ENCODE results near the gene DZIP1L. TPM values are rescaled to one million over a fixed set of nuclear protein-coding genes. Genes with fewer than 3 reads are reported as not detected.

The DZIP1L gene
- 3.8 and 4.9 TPM in 2 replicates for total RNA-seq (2014; rRNA removed)
- Bru-seq, nascent RNA: percentile 41 among the genes with signal in this experiment
- percentile 28 among the genes with signal in this experiment for BruChase-seq, experiment 1, labeled RNA remaining after a 6-hour chase
- percentile 36 among the genes with signal in this experiment for BruChase-seq, experiment 2, labeled RNA remaining after a 2-hour chase
- long read RNA-seq, partial matches to known transcripts: 0 of 2 reads
- long read RNA-seq, other reads (novel, unspliced or antisense): 2 of 2 reads

GRCh38 chr3:138114988-138115971, at the start of gene DZIP1L:
Gene DZIP1L, minus strand, starts transcription at chr3:138115608. Its CDS starts 11,637 bp downstream, at chr3:138103971.
- intact Hi-C loops (cut with micrococcal nuclease): loop anchor here (2.0 kb wide), 1 partner anchor 36 kb away; no protein-coding TSS in a partner anchor
- peak within 1 kb of the TSS; percentile 41 for H3K27ac ChIP-seq (ENCODE audit: low read length)
- peak within 1 kb of the TSS; percentile 90 for H3K4me3 ChIP-seq (ENCODE audit: low read length)
- no peak for TF ChIP-seq EZH2 (IDR thresholded peaks at IDR 0.05; ENCODE audit: low read length, unreplicated experiment)
- TF ChIP-seq CTCF (conservative IDR thresholded peaks at IDR 0.05; ENCODE audit: low read depth, low read length): peak; percentile 45; the same call in 1 of the 2 replicates
- TF ChIP-seq EZH2phosphoT487 (IDR thresholded peaks at IDR 0.05; ENCODE audit: borderline replicate concordance, low read length): no peak
- peak within 1 kb of the TSS; percentile 98 for H2AFZ ChIP-seq (ENCODE audit: low read length)
- peak; percentile 44 for DNase-seq
- peak; percentile 83 for ATAC-seq
- H3K9me2 ChIP-seq (replicated peaks; ENCODE audit: low read length): no peaks in the 10 kb centered on the region
- POLR2A ChIA-PET (ENCODE audit: unreplicated experiment): no interaction called here
- peak within 1 kb of the TSS; percentile 93 for H3K4me2 ChIP-seq (ENCODE audit: low read length)
- TSS peak; percentile 37 for BruUV-seq (replicated peaks)
- H3F3A ChIP-seq (ENCODE audit: low read length, unreplicated experiment): no peaks in the 10 kb centered on the region
- no peaks in the 10 kb centered on the region for H4K20me1 ChIP-seq (ENCODE audit: low read length)
- peak within 1 kb of the TSS; percentile 85 for H3K9ac ChIP-seq (ENCODE audit: low read length)
- H3K27me3 ChIP-seq (ENCODE audit: low read length): no peaks in the 10 kb centered on the region
- H3K79me2 ChIP-seq (ENCODE audit: low read length): 0 out of 2 replicates have a peak, but pooled peaks cover 3% of the 10 kb centered on the region
- no peaks in the 10 kb centered on the region for H3K9me3 ChIP-seq (ENCODE audit: low read length)
- H3K36me3 ChIP-seq (ENCODE audit: low read depth, low read length): no peaks in the 10 kb centered on the region
- peaks cover 7% of the 10 kb centered on the region for H3K4me1 ChIP-seq (ENCODE audit: insufficient read depth, low read length)
- CTCF ChIA-PET: interaction anchor here (0.5 to 1.2 kb wide), 3 partner anchors 26 to 45 kb away, joined by 3 to 4 read pairs (median 3); no protein-coding TSS in a partner anchor

GRCh38 chr3:138165061-138165460, 49.7 kb upstream of the DZIP1L start:
- H3F3A ChIP-seq (ENCODE audit: low read length, unreplicated experiment): no peaks in the 10 kb centered on the region

More at GRCh38 chr3:138165061-138165460, 49.7 kb upstream of the DZIP1L start:
- peaks cover 17% of the 10 kb centered on the region for H3K36me3 ChIP-seq (ENCODE audit: low read depth, low read length)
- H3K9me3 ChIP-seq (ENCODE audit: low read length): no peaks in the 10 kb centered on the region
- TF ChIP-seq CTCF (conservative IDR thresholded peaks at IDR 0.05; ENCODE audit: low read depth, low read length) (no peak), EZH2 (IDR thresholded peaks at IDR 0.05; ENCODE audit: low read length, unreplicated experiment) (no peak), EZH2phosphoT487 (IDR thresholded peaks at IDR 0.05; ENCODE audit: borderline replicate concordance, low read length) (no peak)
- H2AFZ ChIP-seq (ENCODE audit: low read length): no peak overlapping the region
- CTCF ChIA-PET: no interaction called here
- no peak overlapping the region for H3K27ac ChIP-seq (ENCODE audit: low read length)
- intact Hi-C loops (cut with micrococcal nuclease): no loop called here
- H4K20me1 ChIP-seq (ENCODE audit: low read length): no peaks in the 10 kb centered on the region
- no peak overlapping the region for H3K4me2 ChIP-seq (ENCODE audit: low read length)
- no peak for ATAC-seq
- H3K9ac ChIP-seq (ENCODE audit: low read length): no peak overlapping the region
- no peaks in the 10 kb centered on the region for H3K9me2 ChIP-seq (replicated peaks; ENCODE audit: low read length)
- no TSS peak for BruUV-seq (replicated peaks)
- no peaks in the 10 kb centered on the region for H3K27me3 ChIP-seq (ENCODE audit: low read length)
- no peaks in the 10 kb centered on the region for H3K79me2 ChIP-seq (ENCODE audit: low read length)
- H3K4me3 ChIP-seq (ENCODE audit: low read length): no peak overlapping the region
- DNase-seq: no peak
- no peaks in the 10 kb centered on the region for H3K4me1 ChIP-seq (ENCODE audit: insufficient read depth, low read length)
- POLR2A ChIA-PET (ENCODE audit: unreplicated experiment): no interaction called here

Data from PC-3 (cell line).